Measurements from ENCODE around the gene PPP2R2C. TPM values are rescaled to one million over a fixed set of nuclear protein-coding genes. Genes with fewer than 3 reads are reported as not detected.

Gene PPP2R2C
- total RNA-seq, 1 donor from 2014 or later, result not detected

DNA sequence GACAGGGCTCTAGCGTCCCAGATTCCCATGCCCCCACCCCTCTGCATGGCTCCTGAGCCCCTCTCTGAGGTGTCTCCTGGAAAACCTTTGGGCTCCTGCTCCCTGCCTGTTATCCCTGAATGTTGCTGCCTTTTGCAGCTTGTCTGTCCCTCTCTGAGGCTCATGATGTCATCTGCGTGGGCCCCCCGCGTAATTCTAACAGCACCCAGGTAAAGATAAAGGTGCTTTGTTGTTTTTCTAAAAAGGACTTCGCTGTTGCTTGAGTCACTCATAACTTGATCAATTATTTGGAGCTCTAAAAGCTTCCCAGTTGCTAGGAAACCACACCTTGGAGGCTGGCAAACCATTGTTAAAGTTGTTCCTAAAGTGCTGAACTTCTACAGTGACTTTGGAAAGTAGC is 166.1 kb downstream of the PPP2R2C start:
- DNase-seq (ENCODE audit: extremely low spot score, unreplicated experiment), result no peak
- Mint-ChIP-seq H3K36me3 (ENCODE audit: unreplicated experiment) (peaks cover 14% of the 10 kb centered on the region), H3K27me3 (ENCODE audit: unreplicated experiment) (peaks cover 16% of the 10 kb centered on the region), H3K4me1 (ENCODE audit: unreplicated experiment) (peaks cover 4% of the 10 kb centered on the region), H3K4me3 (ENCODE audit: unreplicated experiment) (no peak overlapping the region), H3K9me3 (ENCODE audit: unreplicated experiment) (peaks cover 7% of the 10 kb centered on the region), H3K27ac (ENCODE audit: unreplicated experiment) (no peak overlapping the region)
- TF ChIP-seq, protein P1, sequence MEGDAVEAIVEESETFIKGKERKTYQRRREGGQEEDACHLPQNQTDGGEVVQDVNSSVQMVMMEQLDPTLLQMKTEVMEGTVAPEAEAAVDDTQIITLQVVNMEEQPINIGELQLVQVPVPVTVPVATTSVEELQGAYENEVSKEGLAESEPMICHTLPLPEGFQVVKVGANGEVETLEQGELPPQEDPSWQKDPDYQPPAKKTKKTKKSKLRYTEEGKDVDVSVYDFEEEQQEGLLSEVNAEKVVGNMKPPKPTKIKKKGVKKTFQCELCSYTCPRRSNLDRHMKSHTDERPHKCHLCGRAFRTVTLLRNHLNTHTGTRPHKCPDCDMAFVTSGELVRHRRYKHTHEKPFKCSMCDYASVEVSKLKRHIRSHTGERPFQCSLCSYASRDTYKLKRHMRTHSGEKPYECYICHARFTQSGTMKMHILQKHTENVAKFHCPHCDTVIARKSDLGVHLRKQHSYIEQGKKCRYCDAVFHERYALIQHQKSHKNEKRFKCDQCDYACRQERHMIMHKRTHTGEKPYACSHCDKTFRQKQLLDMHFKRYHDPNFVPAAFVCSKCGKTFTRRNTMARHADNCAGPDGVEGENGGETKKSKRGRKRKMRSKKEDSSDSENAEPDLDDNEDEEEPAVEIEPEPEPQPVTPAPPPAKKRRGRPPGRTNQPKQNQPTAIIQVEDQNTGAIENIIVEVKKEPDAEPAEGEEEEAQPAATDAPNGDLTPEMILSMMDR (IDR thresholded peaks at IDR 0.05), result no peak

DNA sequence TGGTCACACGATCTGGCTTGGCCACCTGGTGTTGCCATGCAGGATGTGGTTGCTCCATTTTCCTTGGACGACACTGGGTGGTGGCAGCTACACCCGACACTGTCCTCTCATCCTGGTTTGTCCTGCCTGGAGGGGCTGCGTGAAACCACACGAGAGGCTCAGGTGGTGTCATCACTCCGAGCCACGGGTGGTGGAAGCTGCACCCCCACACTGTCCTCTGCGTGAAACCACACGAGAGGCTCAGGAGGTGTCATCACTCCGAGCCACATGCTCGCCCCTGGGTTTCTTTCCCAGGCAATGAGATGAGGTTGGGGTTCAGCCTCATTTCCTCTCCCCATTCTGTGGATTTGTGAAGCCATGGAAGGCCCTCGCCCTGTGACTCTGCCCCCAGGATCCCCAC is 168.5 kb downstream of the PPP2R2C start:
- Mint-ChIP-seq H3K27me3 (ENCODE audit: unreplicated experiment) (peaks cover 4% of the 10 kb centered on the region), H3K36me3 (ENCODE audit: unreplicated experiment) (peaks cover 23% of the 10 kb centered on the region), H3K4me3 (ENCODE audit: unreplicated experiment) (no peak overlapping the region), H3K27ac (ENCODE audit: unreplicated experiment) (no peak overlapping the region), H3K9me3 (ENCODE audit: unreplicated experiment) (peaks cover 7% of the 10 kb centered on the region), H3K4me1 (ENCODE audit: unreplicated experiment) (no peaks in the 10 kb centered on the region)
- TF ChIP-seq, protein P1 (IDR thresholded peaks at IDR 0.05), result no peak
- no peak for DNase-seq (ENCODE audit: extremely low spot score, unreplicated experiment)

DNA sequence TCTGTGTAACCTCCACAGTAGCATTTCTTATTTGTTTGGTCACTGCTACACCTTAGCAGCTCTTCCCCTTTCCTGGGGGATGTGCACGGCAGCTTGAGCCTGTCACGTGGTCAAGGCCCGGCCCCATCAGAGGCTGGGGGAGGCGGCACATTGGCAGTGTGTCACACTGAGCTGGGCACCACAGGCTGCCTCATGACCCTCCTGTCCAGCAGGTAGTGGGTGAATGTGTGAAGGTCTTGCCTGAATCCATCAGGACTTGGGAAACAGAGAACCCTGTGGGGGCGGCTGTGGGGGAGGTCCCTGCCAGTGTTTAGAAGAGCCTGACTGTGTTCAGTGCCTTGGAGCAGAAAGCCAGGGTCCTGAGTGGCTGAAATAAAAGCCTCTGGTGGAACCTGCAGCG is 169.5 kb downstream of the PPP2R2C start:
- no peaks in the 10 kb centered on the region for H3K27me3 Mint-ChIP-seq (ENCODE audit: unreplicated experiment)
- no peak overlapping the region for H3K27ac Mint-ChIP-seq (ENCODE audit: unreplicated experiment)
- DNase-seq (ENCODE audit: extremely low spot score, unreplicated experiment), result no peak
- TF ChIP-seq, protein P1 (IDR thresholded peaks at IDR 0.05), result no peak
- peaks cover 23% of the 10 kb centered on the region for H3K36me3 Mint-ChIP-seq (ENCODE audit: unreplicated experiment)
- no peaks in the 10 kb centered on the region for H3K9me3 Mint-ChIP-seq (ENCODE audit: unreplicated experiment)
- no peaks in the 10 kb centered on the region for H3K4me1 Mint-ChIP-seq (ENCODE audit: unreplicated experiment)
- no peak overlapping the region for H3K4me3 Mint-ChIP-seq (ENCODE audit: unreplicated experiment)

DNA sequence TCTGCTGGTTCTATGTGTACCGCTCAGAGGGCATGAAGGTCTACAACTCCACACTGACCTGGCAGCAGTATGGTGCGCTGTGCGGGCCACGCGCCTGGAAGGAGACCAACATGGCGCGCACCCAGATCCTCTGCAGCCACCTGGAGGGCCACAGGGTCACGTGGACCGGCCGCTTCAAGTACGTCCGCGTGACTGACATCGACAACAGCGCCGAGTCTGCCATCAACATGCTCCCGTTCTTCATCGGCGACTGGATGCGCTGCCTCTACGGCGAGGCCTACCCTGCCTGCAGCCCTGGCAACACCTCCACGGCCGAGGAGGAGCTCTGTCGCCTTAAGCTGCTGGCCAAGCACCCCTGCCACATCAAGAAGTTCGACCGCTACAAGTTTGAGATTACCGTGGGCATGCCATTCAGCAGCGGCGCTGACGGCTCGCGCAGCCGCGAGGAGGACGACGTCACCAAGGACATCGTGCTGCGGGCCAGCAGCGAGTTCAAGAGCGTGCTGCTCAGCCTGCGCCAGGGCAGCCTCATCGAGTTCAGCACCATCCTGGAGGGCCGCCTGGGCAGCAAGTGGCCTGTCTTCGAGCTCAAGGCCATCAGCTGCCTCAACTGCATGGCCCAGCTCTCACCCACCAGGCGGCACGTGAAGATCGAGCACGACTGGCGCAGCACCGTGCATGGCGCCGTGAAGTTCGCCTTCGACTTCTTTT is 170.5 kb downstream of the PPP2R2C start:
- Mint-ChIP-seq H3K27me3 (ENCODE audit: unreplicated experiment) (no peaks in the 10 kb centered on the region), H3K4me3 (ENCODE audit: unreplicated experiment) (no peak overlapping the region), H3K9me3 (ENCODE audit: unreplicated experiment) (no peaks in the 10 kb centered on the region), H3K36me3 (ENCODE audit: unreplicated experiment) (peaks cover 26% of the 10 kb centered on the region), H3K4me1 (ENCODE audit: unreplicated experiment) (no peaks in the 10 kb centered on the region), H3K27ac (ENCODE audit: unreplicated experiment) (no peak overlapping the region)
- no peak for DNase-seq (ENCODE audit: extremely low spot score, unreplicated experiment)
- TF ChIP-seq, protein P1 (IDR thresholded peaks at IDR 0.05), result no peak

DNA sequence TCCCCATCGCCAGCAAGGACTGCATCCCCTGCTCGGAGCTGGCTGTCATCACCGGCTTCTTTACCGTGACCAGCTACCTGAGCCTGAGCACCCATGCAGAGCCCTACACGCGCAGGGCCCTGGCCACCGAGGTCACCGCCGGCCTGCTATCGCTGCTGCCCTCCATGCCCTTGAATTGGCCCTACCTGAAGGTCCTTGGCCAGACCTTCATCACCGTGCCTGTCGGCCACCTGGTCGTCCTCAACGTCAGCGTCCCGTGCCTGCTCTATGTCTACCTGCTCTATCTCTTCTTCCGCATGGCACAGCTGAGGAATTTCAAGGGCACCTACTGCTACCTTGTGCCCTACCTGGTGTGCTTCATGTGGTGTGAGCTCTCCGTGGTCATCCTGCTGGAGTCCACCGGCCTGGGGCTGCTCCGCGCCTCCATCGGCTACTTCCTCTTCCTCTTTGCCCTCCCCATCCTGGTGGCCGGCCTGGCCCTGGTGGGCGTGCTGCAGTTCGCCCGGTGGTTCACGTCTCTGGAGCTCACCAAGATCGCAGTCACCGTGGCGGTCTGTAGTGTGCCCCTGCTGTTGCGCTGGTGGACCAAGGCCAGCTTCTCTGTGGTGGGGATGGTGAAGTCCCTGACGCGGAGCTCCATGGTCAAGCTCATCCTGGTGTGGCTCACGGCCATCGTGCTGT is 171.2 kb downstream of the PPP2R2C start:
- Mint-ChIP-seq H3K27ac (ENCODE audit: unreplicated experiment) (no peak overlapping the region), H3K9me3 (ENCODE audit: unreplicated experiment) (no peaks in the 10 kb centered on the region), H3K36me3 (ENCODE audit: unreplicated experiment) (peaks cover 26% of the 10 kb centered on the region), H3K4me1 (ENCODE audit: unreplicated experiment) (no peaks in the 10 kb centered on the region), H3K4me3 (ENCODE audit: unreplicated experiment) (no peak overlapping the region), H3K27me3 (ENCODE audit: unreplicated experiment) (no peaks in the 10 kb centered on the region)
- no peak for DNase-seq (ENCODE audit: extremely low spot score, unreplicated experiment)
- TF ChIP-seq, protein P1 (IDR thresholded peaks at IDR 0.05), result no peak
